Measurements from ENCODE around the gene CDYL2.
"Not testable (repeated sequence)": the region's sequence is repeated elsewhere in the genome, so short reads cannot be mapped to it uniquely, and the experiment has no call there.

The CDYL2 gene

DNA sequence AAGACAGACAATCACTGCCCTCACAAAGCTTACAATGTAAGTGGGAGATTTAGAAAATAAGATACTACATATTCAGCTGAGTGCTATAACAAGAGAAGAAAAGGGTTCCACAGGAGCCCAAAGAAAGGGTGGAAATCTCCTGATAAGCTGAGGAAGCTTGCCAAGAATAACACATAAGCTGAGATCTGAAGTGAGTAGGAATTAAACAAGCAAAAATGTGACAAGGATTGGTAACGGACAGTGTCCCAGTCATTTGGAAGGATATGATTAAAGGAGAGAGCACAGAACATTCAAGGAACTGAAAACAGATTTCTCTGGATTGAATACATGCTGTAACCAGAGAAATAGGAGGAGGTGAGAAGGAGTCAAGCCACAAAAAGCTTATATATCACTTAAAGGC is 13.0 kb downstream of the CDYL2 start:
- TF ChIP-seq, protein P1, sequence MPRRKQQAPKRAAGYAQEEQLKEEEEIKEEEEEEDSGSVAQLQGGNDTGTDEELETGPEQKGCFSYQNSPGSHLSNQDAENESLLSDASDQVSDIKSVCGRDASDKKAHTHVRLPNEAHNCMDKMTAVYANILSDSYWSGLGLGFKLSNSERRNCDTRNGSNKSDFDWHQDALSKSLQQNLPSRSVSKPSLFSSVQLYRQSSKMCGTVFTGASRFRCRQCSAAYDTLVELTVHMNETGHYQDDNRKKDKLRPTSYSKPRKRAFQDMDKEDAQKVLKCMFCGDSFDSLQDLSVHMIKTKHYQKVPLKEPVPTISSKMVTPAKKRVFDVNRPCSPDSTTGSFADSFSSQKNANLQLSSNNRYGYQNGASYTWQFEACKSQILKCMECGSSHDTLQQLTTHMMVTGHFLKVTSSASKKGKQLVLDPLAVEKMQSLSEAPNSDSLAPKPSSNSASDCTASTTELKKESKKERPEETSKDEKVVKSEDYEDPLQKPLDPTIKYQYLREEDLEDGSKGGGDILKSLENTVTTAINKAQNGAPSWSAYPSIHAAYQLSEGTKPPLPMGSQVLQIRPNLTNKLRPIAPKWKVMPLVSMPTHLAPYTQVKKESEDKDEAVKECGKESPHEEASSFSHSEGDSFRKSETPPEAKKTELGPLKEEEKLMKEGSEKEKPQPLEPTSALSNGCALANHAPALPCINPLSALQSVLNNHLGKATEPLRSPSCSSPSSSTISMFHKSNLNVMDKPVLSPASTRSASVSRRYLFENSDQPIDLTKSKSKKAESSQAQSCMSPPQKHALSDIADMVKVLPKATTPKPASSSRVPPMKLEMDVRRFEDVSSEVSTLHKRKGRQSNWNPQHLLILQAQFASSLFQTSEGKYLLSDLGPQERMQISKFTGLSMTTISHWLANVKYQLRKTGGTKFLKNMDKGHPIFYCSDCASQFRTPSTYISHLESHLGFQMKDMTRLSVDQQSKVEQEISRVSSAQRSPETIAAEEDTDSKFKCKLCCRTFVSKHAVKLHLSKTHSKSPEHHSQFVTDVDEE (CRISPR knock-in tag; IDR thresholded peaks at IDR 0.05) = no peak
- no peak for TF ChIP-seq ZFP3 (CRISPR knock-in tag; IDR thresholded peaks at IDR 0.05)
- TF ChIP-seq, protein P2, sequence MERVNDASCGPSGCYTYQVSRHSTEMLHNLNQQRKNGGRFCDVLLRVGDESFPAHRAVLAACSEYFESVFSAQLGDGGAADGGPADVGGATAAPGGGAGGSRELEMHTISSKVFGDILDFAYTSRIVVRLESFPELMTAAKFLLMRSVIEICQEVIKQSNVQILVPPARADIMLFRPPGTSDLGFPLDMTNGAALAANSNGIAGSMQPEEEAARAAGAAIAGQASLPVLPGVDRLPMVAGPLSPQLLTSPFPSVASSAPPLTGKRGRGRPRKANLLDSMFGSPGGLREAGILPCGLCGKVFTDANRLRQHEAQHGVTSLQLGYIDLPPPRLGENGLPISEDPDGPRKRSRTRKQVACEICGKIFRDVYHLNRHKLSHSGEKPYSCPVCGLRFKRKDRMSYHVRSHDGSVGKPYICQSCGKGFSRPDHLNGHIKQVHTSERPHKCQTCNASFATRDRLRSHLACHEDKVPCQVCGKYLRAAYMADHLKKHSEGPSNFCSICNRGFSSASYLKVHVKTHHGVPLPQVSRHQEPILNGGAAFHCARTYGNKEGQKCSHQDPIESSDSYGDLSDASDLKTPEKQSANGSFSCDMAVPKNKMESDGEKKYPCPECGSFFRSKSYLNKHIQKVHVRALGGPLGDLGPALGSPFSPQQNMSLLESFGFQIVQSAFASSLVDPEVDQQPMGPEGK (CRISPR knock-in tag; IDR thresholded peaks at IDR 0.05; ENCODE audit: borderline replicate concordance) = no peak
- no peak for TF ChIP-seq ARNTL (CRISPR knock-in tag; IDR thresholded peaks at IDR 0.05; ENCODE audit: borderline replicate concordance, low read depth)
- TF ChIP-seq SNAI2 (CRISPR knock-in tag; IDR thresholded peaks at IDR 0.05) = no peak
- ATAC-seq = no peak

DNA sequence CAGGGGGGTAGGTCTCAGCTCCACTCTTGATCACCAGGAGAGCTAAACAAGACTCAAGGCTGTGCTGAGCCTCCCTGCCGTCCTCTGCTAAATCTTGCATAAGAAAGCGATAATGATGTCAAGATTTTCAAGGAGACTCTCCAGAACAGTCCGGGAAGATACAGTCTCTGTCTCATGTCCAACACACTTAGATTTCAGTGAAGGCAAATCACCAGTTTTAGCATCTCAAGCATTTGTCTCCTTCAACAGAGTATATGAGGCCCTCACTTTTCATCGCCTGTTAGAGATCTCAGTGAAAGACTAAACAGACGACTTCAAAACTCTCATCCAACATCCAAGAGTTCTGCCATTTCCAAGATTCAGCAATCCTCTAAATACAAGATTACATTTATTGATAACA is 13.6 kb downstream of the CDYL2 start:
- TF ChIP-seq ARNTL (CRISPR knock-in tag; IDR thresholded peaks at IDR 0.05; ENCODE audit: borderline replicate concordance, low read depth) = no peak
- TF ChIP-seq, protein P3, sequence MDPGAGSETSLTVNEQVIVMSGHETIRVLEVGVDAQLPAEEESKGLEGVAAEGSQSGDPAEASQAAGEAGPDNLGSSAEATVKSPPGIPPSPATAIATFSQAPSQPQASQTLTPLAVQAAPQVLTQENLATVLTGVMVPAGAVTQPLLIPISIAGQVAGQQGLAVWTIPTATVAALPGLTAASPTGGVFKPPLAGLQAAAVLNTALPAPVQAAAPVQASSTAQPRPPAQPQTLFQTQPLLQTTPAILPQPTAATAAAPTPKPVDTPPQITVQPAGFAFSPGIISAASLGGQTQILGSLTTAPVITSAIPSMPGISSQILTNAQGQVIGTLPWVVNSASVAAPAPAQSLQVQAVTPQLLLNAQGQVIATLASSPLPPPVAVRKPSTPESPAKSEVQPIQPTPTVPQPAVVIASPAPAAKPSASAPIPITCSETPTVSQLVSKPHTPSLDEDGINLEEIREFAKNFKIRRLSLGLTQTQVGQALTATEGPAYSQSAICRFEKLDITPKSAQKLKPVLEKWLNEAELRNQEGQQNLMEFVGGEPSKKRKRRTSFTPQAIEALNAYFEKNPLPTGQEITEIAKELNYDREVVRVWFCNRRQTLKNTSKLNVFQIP (CRISPR knock-in tag; IDR thresholded peaks at IDR 0.05; ENCODE audit: borderline replicate concordance, low read depth) = no peak
- no peak for ATAC-seq

DNA sequence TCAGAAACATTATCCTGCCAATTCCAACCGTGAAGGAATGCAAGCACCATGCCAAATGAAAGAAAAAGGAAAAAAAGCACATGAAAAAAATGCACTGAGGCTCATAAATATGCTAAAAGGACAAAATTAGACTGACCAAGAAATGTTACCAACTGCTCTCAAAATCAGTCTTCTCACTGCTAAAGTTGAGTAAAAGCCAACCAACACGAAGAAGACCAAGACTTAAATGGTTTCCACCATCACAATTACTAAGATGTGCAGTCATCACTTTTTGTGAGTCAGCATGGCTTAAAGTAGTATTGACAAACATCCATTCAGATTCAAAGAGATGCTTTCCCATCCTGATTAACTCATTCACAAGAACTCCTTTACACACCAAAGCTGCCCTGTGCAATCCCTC is 16.4 kb downstream of the CDYL2 start:
- no peak for ATAC-seq
- no peak for TF ChIP-seq GLIS3 (CRISPR knock-in tag; IDR thresholded peaks at IDR 0.05)

DNA sequence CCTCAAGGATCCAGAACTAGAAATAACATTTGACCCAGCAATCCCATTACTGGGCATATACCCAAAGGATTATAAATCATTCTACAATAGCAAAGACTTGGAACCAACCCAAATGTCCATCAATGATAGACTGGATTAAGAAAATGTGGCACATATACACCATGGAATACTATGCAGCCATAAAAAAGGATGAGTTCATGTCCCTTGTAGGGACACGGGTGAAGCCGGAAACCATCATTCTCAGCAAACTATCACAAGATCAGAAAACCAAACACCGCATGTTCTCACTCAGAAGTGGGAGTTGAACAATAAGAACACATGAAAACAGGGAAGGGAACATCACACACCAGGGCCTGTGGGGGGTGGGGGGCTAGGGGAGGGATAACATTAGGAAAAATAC is 17.8 kb downstream of the CDYL2 start:
- ATAC-seq = not testable (repeated sequence)

DNA sequence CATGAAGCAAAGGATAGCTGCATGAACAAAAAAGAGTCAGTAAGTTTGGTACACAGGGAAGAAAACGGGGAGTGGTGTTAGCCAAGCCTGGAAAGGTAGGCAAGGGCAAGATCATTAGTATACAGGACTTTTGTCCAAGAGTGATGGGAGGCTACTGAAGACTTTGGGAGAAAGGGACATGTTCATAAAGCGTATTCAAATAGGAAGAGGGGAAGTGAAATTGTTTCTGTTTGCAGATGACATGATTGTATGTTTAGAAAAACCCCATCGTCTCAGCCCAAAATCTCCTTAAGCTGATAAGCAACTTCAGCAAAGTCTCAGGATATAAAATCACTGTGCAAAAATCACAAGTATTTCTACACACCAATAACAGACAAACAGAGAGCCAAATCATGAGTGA is 19.4 kb downstream of the CDYL2 start:
- no peak for TF ChIP-seq ZNF8 (CRISPR knock-in tag; IDR thresholded peaks at IDR 0.05)
- no peak for TF ChIP-seq BACH2 (CRISPR knock-in tag; IDR thresholded peaks at IDR 0.05; ENCODE audit: borderline replicate concordance)
- no peak for TF ChIP-seq GLIS3 (CRISPR knock-in tag; IDR thresholded peaks at IDR 0.05)
- TF ChIP-seq, protein P4, sequence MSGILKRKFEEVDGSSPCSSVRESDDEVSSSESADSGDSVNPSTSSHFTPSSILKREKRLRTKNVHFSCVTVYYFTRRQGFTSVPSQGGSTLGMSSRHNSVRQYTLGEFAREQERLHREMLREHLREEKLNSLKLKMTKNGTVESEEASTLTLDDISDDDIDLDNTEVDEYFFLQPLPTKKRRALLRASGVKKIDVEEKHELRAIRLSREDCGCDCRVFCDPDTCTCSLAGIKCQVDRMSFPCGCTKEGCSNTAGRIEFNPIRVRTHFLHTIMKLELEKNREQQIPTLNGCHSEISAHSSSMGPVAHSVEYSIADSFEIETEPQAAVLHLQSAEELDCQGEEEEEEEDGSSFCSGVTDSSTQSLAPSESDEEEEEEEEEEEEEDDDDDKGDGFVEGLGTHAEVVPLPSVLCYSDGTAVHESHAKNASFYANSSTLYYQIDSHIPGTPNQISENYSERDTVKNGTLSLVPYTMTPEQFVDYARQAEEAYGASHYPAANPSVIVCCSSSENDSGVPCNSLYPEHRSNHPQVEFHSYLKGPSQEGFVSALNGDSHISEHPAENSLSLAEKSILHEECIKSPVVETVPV (CRISPR knock-in tag; IDR thresholded peaks at IDR 0.05) = no peak
- no peak for TF ChIP-seq ESRRG (CRISPR knock-in tag; IDR thresholded peaks at IDR 0.05)
- TF ChIP-seq ZC3H10 (CRISPR knock-in tag; IDR thresholded peaks at IDR 0.05) = no peak
- TF ChIP-seq, protein P5, sequence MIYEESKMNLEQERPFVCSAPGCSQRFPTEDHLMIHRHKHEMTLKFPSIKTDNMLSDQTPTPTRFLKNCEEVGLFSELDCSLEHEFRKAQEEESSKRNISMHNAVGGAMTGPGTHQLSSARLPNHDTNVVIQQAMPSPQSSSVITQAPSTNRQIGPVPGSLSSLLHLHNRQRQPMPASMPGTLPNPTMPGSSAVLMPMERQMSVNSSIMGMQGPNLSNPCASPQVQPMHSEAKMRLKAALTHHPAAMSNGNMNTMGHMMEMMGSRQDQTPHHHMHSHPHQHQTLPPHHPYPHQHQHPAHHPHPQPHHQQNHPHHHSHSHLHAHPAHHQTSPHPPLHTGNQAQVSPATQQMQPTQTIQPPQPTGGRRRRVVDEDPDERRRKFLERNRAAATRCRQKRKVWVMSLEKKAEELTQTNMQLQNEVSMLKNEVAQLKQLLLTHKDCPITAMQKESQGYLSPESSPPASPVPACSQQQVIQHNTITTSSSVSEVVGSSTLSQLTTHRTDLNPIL (CRISPR knock-in tag; IDR thresholded peaks at IDR 0.05; ENCODE audit: low read depth) = no peak
- TF ChIP-seq ARNTL (CRISPR knock-in tag; IDR thresholded peaks at IDR 0.05; ENCODE audit: borderline replicate concordance, low read depth) = no peak
- no peak for TF ChIP-seq OSR1 (CRISPR knock-in tag; IDR thresholded peaks at IDR 0.05)
- TF ChIP-seq TCF4 (CRISPR knock-in tag; IDR thresholded peaks at IDR 0.05; ENCODE audit: borderline replicate concordance) = no peak
- TF ChIP-seq ZFP30 (CRISPR knock-in tag; IDR thresholded peaks at IDR 0.05) = no peak
- TF ChIP-seq RARB (CRISPR knock-in tag; IDR thresholded peaks at IDR 0.05) = no peak
- no peak for TF ChIP-seq CSDC2 (CRISPR knock-in tag; IDR thresholded peaks at IDR 0.05)
- TF ChIP-seq, protein P3 (CRISPR knock-in tag; IDR thresholded peaks at IDR 0.05; ENCODE audit: borderline replicate concordance, low read depth) = no peak
- no peak for TF ChIP-seq ZFP3 (CRISPR knock-in tag; IDR thresholded peaks at IDR 0.05)
- TF ChIP-seq ZNF70 (CRISPR knock-in tag; IDR thresholded peaks at IDR 0.05) = no peak
- TF ChIP-seq TOX (CRISPR knock-in tag; IDR thresholded peaks at IDR 0.05; ENCODE audit: borderline replicate concordance) = no peak
- TF ChIP-seq PPARA (CRISPR knock-in tag; IDR thresholded peaks at IDR 0.05; ENCODE audit: borderline replicate concordance) = no peak
- TF ChIP-seq, protein P2 (CRISPR knock-in tag; IDR thresholded peaks at IDR 0.05; ENCODE audit: borderline replicate concordance) = no peak
- ATAC-seq = no peak

Measured in SK-N-SH treated with all-trans-retinoic acid at 6 μM for 48 hours (cell line).